GM18867 (cell line): Measurements from ENCODE around the gene PARS2.

Source experiments
- ATAC-seq: cut with Tn5 transposase; IDR thresholded peaks from one replicate; pipeline ENCODE4 v1.9.1; 2021; ENCODE audit warnings: mild to moderate bottlenecking, moderate library complexity; ENCODE audit not compliant: unreplicated experiment

The PARS2 gene

DNA sequence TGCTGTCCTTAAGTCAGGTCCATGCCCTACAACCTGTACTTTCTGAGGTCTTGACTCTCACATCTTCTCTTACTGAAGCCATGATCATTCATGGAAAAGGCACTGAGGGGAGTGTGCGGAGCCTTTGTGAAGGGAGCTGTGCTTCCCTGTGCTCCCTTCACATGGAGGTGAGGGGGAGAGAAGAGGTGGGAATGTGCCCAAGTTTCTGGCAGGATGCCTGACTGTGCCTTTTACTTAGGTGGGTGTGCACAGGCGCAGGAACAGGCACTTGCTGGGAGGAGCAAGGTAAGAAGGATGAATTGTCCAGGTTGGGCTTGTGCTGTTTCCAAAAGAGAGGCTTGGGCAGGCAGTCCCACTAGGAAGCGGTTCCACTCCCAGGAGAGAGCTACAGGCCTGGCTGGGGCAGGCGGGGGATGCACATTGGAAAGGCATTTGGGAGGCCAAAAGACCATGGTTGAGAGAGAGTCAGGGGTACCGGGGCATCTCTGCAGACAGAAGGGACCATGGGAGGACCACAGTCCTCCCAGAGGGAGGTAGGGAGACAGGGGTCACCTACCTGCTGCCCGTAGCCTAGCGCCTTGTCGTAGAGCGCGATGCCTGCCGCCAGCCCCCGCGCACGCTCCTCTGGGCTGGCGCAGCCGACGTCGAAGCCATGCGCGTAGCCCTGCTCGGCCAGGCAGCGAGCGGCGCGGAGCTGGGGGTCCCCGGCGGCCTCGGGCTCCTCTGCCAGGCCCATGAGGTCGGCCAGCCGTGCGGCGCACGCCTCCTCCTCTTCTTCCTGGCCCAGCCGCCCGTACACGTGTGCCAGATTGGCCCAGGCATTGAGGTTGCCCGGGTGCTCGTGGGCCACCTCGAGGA is 35.9 kb upstream of the PARS2 start:
- ATAC-seq, result no peak

DNA sequence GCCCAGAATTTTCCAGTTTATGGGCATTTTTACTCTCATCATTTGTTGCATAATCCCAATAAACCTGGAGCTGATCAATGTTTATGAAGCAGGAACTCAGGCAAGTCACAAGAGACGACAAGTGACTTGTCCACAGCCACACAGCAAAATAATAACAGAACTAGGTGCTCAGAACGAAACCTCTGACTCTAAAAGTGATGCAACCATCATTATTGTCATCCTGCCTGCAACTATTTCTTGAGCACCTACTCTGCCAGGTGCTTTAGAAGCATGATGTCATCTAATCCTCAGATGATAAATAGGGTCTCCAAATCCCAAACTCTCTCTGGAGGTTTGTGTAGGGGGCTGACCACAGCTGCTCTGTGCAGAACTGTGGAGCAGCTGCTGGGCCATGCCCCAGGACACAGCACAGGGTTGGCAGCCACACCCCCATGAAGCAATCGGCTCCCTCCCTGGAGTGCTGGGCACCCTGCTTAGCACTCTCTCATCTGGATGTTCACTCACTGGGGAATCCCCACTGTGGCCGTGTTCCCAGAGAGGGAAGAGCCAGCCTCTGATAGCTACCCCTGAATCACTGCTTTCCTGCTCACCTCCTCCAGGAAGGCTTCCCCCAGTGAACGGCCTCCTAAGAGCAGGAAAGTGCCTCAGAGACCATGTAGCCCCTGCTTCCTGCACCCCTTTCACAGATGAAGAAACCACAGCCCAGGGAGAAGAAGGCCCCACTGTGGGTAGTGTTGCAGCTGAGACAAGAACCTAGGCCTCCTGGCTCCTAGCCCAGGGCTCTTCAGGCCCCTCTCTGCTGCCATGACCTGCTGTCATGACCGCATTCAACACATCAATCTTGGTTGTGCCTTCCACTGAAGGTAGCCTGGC is 34.7 kb upstream of the PARS2 start:
- ATAC-seq, result peak; percentile 49

DNA sequence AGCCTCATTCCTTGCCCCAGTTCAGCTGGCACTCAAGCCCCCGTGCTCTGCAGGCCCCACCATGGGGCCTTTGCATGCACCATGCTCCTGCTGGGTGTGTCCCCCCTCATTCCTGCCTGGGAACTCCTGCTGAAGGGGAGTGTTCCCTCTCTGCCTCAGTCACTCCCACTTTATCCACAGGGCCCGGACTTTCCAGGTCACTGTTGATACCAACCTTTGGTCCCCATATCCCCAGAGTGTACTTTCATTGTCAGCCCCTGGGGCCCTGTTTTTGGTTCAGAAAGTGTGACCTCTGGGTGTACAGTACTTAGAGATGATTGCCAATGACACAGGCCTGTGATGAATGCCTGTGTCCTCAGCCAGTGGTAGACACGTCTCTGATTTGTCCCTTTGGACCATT is 33.9 kb upstream of the PARS2 start:
- no peak for ATAC-seq

DNA sequence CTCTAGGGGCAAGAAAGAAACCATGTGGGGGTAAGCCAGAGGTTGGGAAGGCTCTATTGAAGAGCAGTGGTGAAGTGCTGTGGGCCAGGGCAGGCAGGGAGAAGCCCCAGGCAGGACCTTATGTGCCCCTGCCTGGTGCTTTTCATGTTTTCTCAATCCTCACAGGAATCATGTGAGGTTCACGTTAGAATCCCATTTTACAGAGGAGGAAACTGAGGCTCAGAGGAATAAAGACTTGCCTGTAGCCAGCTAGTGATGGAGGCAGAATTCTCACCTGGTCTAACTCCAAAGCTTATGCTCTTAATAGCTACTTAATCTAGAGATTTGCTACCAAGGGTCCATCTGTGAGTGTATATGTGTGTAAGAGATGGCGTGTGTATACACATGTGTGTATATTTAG is 32.6 kb upstream of the PARS2 start:
- no peak for ATAC-seq

DNA sequence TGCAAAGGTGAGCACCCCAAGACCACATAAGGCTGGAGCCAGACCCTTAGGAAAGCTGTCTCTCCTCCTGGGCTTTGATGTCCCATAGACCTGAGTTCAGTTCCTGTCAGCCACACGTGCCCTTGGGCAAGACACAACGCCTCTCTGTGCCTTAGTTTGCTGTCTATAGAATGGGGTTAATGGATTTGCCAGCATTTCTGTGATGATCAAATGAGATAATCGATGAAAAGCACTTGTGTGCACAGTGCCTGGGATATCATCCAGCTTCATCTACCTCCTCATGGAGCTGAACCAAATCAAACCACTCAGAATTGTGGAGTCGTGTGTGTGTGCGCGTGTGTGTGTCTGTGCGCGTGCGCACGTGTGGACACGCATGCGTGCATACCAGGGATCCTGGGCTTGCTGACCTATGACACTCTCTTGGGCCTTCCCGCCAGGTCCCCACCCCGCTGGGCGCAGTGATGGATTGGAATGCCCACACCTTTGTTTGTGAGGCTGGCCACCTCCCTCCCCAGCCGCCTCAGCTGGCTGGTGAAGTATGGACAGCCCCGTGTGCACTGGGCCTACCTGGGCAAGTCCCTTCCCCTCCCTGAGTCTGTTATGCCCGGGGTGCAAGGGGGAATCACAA is 31.6 kb upstream of the PARS2 start:
- no peak for ATAC-seq

DNA sequence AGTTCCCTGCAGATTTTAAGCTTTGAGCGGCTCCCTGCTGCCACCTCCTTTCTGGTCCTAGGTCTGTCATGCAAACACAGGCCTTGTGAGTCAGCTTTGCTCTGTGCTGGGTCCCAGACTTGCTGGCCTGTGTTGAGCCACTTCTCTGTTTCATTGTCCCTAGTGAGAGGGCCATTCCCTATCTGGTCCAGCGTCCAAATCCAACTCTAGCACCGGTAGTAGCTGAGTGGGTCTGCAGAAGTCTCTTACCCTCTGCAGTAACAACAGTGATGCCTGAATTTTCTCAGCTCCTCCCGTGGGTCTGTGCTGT is 31.0 kb upstream of the PARS2 start:
- no peak for ATAC-seq

DNA sequence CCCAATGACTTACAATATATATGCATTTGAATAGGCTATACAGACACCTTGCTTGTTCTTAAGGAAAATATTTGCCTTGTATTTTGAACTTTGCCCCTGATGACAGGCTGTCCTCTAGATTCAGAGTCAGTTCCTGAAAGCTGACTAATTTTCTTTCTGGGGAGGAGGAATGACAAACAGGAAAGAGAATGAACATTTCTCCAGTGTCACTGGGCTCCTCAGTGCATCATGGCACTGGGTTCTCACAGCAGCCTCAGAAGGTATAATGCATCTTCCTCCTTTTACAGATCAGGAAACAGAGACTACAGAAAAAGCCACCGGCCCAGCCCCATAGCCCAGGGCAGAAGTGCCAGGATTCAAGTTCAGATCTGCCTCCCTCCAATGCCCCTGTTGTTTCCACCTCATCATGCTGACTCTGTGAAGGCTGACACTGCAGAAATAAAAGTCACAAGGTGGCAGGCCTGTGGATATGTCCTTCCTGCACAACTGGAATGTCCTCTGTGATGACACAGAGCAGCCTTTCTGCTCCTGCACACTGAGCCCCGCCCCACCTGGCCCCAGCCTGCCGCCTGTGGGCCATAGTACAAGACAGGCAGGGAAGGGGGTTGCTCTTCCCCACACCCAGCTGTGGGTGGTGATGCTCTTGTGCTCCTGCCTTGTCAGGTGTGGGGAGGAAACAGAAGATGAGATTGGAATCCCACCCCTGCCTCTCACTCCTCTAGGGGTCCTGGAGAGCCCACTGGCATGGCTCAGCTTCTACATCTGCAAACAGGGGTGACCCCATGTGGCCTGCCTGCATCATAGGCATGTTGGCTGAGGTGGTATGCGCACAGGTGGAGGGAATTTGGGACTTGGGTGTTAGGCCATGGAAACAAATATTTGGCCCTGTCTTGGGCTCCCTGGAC is 30.4 kb upstream of the PARS2 start:
- ATAC-seq, result no peak

DNA sequence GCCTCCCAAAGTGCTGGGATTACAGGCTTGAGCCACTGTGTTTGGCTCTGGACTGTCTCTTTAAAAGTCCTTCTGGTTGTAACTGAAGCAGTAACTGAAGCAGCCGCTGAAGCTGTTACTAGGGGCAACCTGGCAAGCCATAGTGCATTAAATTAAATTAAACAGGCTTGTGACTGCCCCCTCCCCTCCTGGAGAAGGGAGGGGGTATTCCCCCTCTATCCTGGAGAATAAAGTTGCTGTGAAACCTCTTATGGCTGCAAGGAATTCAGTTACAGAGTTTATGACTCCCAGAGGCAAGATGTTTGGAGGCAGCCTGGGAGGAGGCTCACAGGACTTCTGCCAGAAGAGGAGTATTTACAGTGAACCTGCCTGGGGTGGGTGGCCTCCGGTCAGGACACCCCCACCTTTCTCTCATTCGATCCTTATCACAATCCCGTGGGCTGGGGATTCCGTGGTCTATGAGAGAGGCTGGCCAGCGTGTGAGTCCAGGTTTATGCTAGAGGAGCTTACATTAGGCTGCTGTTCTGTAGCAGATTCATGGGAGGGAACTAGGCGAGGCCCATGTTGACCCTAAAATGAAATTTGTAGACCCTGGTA is 28.5 kb upstream of the PARS2 start:
- ATAC-seq, result no peak

DNA sequence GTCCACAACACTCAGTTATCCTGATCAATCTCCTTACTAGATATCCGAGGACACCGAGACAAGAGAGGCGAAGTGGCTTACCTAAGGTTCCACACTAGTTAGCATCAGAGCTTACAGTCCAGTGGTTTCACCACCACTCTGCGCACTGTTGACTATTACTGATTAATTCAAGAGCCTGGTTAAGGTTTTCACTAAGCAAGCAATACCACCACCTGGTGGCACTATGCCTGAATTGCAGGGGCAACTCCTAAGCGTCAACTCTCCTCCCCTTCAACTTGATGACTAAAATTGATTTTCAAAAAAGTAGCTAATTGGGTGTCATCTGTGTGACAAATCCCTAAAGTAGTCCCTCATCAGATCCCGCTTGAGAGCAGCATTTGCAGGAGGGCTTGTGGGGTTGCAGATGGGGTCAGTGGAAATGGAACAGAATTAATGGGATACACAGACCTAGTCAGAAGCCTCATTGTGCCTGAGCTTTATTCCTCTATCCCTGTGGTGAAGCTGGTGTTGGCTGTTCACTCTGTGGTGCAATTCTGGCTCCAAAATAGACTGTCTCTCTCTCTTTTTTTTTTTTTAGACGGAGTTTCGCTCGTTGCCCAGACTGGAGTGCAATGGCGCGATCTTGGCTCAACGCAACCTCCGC is 27.7 kb upstream of the PARS2 start:
- ATAC-seq, result no peak

DNA sequence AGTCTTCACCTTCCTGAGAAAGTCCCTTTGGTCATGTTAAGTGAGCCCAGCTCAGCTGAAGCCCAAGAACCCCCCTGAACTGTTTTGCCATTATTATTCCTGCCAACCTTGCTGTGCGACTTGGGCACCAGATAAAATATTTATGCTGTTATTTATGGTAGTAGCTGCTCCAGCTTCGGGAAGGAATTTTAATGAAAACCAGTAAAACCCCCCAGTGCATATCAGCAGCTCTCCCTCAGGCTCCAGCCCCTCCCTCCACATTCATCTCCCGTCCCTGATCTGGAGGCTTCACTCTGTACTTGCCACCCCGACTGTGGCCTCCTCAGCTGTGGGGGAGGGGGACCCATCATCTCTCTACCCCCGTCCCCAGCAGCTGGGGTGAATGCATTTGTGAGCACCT is 24.1 kb upstream of the PARS2 start:
- no peak for ATAC-seq

DNA sequence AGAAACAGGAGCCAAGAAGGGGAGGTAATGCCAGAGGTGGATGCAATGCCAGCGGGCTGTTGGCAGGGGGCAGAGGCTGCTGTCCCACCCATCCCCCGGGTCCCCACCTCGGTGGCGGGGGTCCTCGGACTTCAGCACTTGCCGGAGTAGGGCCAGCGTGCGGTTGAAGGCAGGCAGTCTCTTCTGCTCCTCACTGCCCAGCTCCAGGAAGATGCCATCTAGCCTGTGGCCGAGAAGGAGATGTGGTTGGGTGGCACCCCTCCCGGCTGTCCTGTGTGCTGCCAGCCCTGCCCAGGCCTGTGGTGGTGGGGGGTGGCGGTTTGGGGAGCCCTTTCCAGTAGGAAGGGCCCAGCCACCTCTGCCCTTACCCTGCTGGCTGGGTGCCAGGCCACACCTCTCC is 23.3 kb upstream of the PARS2 start:
- ATAC-seq, result no peak

DNA sequence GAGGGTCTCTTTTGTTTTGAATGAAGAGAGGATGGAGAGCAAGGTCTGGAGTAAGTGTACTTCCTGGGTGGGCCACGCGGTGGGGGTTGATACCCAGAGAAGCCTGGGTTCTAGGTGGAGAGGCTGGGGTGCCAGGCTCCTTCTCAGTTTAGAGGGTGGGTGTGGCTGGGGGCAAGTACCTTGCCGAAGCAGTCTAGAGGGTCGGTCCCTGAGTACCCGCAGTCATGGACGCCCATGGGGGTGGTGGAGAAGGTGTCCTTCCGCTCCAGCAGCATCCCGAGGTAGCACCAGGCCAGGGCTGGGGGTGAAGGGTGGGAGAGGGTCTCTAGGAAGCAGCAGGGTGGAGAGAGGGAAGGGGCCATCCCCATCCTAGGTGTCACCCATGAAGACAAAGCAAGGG is 22.5 kb upstream of the PARS2 start:
- no peak for ATAC-seq

DNA sequence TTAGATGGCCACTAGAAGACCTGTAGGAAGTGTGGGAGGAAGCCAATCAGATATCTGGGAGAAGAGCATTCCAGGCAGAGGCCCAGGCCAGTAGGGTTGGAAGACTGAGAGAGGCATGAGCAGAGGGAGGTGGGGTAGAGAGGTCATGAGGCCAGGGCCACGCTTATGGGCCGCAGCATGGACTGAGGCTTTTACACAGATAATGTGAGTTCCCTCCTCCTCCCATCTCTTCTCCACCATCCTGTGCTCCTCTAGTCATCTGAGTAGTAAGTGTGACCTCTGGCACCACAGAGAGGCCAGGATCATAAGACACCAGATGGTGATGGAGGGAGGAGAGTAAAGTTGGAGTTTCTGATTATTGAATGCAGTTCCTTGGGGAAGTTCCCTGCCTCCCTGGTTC is 19.7 kb upstream of the PARS2 start:
- no peak for ATAC-seq

DNA sequence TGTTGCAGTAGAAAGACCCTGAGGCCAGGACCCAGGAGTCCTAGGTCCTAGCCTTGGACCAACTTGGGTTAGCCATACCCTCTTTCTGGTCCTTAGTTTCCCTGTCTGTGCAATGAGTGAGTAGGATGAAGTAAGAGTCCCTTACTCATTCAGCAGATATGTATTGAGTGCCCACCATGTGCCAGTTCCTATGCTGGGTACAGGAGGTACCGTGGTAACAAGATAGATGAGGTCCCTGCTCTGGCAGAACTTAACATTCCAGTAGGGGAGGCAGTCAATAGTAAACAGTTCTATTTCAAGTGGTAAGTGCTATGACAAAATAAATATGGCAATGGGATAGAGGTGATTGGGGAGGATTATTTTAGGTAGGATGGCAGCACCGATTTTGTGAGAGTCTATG is 18.3 kb upstream of the PARS2 start:
- ATAC-seq, result no peak

DNA sequence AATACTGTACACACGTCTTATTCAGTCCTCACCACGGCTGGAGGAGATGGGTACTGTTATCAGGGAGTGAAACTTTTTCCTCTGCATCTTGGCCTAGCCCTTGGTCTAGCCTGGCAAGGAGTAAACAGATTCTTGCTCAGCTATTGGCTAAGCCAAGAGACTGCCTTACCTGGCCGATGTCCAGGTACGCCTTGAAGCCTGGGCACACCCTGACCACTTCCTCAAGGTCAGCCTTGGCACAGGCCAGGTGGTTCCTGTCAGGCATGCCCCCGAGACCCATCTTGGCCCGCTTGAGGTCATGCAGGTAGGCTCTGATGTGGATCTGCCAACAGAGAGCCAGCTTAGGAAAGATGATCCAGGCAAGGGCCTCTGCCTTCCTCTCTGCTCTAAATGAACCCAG is 17.8 kb upstream of the PARS2 start:
- no peak for ATAC-seq

DNA sequence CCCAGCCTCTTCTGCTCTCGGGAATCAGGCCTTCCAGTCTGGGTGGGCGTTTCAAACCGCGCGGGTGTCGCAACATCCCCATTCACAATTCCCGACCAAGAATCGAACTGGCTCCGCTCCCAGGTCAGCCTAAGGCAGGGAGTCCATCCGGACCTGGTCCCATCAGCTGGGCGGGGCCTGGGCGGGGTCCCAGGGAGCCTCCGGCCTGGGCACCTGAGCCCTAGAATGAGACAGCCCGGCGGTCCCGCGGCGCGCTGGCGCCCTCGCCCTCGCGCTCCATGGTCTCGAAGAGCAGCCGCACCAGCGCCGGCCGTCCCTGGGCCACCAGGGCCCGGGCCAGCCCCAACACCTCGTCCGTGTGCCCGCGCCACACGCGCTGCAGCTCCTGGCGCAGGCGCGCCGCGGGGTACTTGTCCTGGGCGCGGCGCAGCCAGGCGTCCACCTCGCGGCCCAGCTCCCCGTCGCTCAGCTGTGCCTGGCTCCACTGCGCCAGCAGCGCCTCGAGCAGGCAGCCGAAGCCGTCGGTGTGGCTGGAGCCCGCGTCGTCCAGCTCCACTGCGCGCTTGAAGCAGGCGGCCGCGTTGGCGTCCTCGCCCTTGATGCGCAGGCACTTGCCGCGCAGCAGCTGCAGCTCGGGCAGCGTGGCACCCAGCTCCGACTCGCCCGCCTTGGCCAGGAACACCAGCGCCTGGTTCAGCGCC is 16.9 kb upstream of the PARS2 start:
- no peak for ATAC-seq

DNA sequence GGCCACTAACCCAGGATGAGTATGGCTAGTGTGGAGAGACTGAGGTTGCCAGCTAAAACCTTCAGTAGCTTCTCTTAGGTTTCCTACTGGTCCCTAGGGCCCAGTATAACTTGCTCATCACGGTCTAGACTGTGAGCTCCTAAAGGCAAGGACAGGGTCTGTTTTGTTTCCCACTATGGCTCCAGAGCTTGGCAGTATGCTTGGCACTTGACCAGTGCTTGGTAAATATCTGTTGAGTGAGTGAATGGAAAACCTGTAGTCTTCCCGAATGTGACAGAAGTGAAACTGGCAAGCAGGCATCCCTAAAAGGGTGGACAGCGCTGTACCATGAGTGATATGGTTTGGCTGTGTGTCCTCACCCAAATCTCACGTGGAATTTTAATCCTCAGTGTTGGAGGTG is 13.1 kb upstream of the PARS2 start:
- no peak for ATAC-seq

DNA sequence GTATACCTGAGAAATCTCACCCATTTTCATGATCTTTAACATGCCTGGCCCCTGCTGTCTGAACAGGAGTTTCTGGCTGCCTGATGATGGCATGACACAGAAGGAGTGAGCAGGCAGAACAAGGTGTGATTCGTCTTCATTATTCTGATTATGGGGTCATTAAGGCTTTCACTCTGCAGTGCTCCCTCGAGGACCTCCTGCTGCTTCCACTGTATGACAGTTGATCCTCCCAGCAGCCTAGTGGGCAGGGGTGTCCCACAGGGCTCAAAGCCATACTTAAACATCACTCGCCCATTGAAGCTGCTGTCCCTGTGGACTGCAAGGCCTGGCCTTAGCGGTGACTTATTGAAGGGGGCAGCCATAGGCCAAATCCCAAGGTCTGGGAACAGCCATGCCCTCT is 12.7 kb upstream of the PARS2 start:
- ATAC-seq, result no peak
